Keratinocyte (primary cell): ENCODE data around the gene ADARB2. TPM values are rescaled to one million over a fixed set of nuclear protein-coding genes. Genes with fewer than 3 reads are reported as not detected.

Experiments used
- DNase-seq: peaks from one replicate; pipeline ENCODE4 v3.0.0-alpha.2; 2011; ENCODE audit warnings: low read depth, missing footprints, low spot score
- FAIRE-seq: peaks from 2 replicates; lab custom pipeline; 2011; peaks lifted over from hg19 to GRCh38; lab: Jason Lieb, UNC
- H2AFZ ChIP-seq: 2 replicates; pipeline ENCODE4 v1.6.0; 2012; ENCODE audit warnings: low read length, control low read depth, inconsistent platforms; ENCODE audit not compliant: control insufficient read depth
- H3K27ac ChIP-seq: 2 replicates; pipeline ENCODE4 v1.5.1; 2011; ENCODE audit warnings: low read length; ENCODE audit not compliant: control insufficient read depth, insufficient read depth
- H3K27me3 ChIP-seq: 3 replicates; pipeline ENCODE4 v1.6.0; 2011; ENCODE audit warnings: low read length; ENCODE audit not compliant: control insufficient read depth, insufficient read depth; ENCODE audit errors: extremely low read depth
- H3K36me3 ChIP-seq, 2 experiments: 2 replicates in 1 of 2; 3 replicates in 1 of 2; pipeline ENCODE4 v1.5.1; 2011; ENCODE audit warnings: low read length in 2 of 2, mild to moderate bottlenecking in 1 of 2; ENCODE audit not compliant: control insufficient read depth in 2 of 2, insufficient read depth in 2 of 2; ENCODE audit errors: extremely low read depth in 1 of 2
- H3K4me1 ChIP-seq: 3 replicates; pipeline ENCODE4 v1.5.1; 2011; ENCODE audit warnings: low read length; ENCODE audit not compliant: control insufficient read depth, insufficient read depth; ENCODE audit errors: extremely low read depth
- H3K4me2 ChIP-seq: 3 replicates; pipeline ENCODE4 v1.6.0; 2011; ENCODE audit warnings: low read depth, low read length; ENCODE audit not compliant: control insufficient read depth, insufficient read depth; ENCODE audit errors: extremely low read depth
- H3K4me3 ChIP-seq, 3 experiments: fragments of 200-600 bp in 1 of 3; sonication (generic) in 1 of 3; 2 replicates in 2 of 3; 3 replicates in 1 of 3; pipeline ENCODE4 v1.5.1; 2011 to 2016; ENCODE audit warnings: low read length in 3 of 3, mild to moderate bottlenecking in 3 of 3, control low read depth in 2 of 3, inconsistent platforms in 1 of 3, low read depth in 1 of 3, mixed read lengths in 1 of 3, mixed run types in 1 of 3, moderate library complexity in 1 of 3; ENCODE audit not compliant: control insufficient read depth in 2 of 3, insufficient read depth in 2 of 3; ENCODE audit errors: extremely low read depth in 1 of 3
- H3K79me2 ChIP-seq: 2 replicates; pipeline ENCODE4 v1.6.0; 2012; ENCODE audit warnings: low read length; ENCODE audit not compliant: control insufficient read depth, insufficient read depth
- H3K9ac ChIP-seq: 3 replicates; pipeline ENCODE4 v1.6.0; 2011; ENCODE audit warnings: low read length; ENCODE audit not compliant: control insufficient read depth, insufficient read depth; ENCODE audit errors: extremely low read depth
- H3K9me1 ChIP-seq: 3 replicates; pipeline ENCODE4 v1.6.0; 2011; ENCODE audit warnings: low read length; ENCODE audit not compliant: control insufficient read depth, insufficient read depth; ENCODE audit errors: extremely low read depth
- H3K9me3 ChIP-seq: 2 replicates; pipeline ENCODE4 v1.5.1; 2012; ENCODE audit warnings: low read depth, low read length; ENCODE audit not compliant: control insufficient read depth
- H4K20me1 ChIP-seq: 3 replicates; pipeline ENCODE4 v1.6.0; 2011; ENCODE audit warnings: low read length; ENCODE audit not compliant: control insufficient read depth, insufficient read depth; ENCODE audit errors: extremely low read depth
- EZH2 ChIP-seq: IDR thresholded peaks from one replicate; pipeline ENCODE4 v1.6.1; 2012; ENCODE audit warnings: inconsistent platforms, mild to moderate bottlenecking, low read length, moderate library complexity
- dilution Hi-C: fragments of 300-500 bp; cut with MboI; formaldehyde crosslinking; loops from one replicate; pipeline ENCODE4 v1.7.0; 2020; ENCODE audit warnings: low sequenced_read_pairs; ENCODE audit not compliant: extremely low pct_ligation_motif_present
- polyA plus RNA-seq, 5 experiments: library from polyadenylated mRNA; depleted of rRNA in 3 of 5; stranded (reverse) in 3 of 5; stranded (forward) in 1 of 5; unstranded in 1 of 5; fragments of >200 nt; gene quantifications; 1 replicate in 1 of 5; 2 replicates in 3 of 5; 3 replicates in 1 of 5; pipeline versions ENCODE4 v1.2.1 to v1.2.3, GENCODE V29; 2011 to 2012; ENCODE audit warnings: missing spikeins in 2 of 5, low read depth in 1 of 5, low replicate concordance in 1 of 5
- TF ChIP-seq, protein P1 (sequence below), 3 experiments: IDR thresholded peaks in 1 of 3; conservative IDR thresholded peaks in 1 of 3; optimal IDR thresholded peaks in 1 of 3; 2 replicates in 2 of 3; 3 replicates in 1 of 3; pipeline versions ENCODE3 to v1.5.1; 2011; ENCODE audit warnings: low read length in 3 of 3, mild to moderate bottlenecking in 3 of 3, moderate library complexity in 2 of 3, control low read depth in 1 of 3, inconsistent platforms in 1 of 3; ENCODE audit not compliant: insufficient read depth in 2 of 3; ENCODE audit errors: extremely low read depth in 1 of 3

ADARB2 gene
- polyA plus RNA-seq, 1 donor (not counting 4 experiments of a cell fraction or from before 2014, with no cell fraction given): not detected

DNA sequence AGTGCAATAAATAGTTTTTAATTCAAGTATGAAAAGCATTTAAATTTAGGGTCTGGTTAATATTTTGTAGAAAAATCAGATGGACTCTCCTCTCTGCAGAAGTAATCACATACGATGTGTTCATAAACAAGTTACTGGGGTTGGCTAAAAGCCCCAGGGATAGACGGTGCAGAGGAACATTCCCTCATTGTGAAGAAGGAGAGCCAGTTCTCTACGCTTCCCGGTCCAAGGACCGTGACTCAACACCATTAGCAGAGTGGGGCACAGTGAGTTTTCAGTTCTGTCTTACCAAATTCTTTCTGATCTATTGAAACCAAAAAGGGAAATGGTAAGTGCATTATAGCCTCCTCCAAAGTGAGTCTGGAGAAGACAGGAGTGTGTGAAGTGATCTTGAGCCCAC is 353.3 kb downstream of the ADARB2 start:
- FAIRE-seq: no peak
- dilution Hi-C loops: no loop called here

GRCh38 chr10:1382711-1383110 is 354.6 kb downstream of the ADARB2 start:
- TF ChIP-seq, protein P1, sequence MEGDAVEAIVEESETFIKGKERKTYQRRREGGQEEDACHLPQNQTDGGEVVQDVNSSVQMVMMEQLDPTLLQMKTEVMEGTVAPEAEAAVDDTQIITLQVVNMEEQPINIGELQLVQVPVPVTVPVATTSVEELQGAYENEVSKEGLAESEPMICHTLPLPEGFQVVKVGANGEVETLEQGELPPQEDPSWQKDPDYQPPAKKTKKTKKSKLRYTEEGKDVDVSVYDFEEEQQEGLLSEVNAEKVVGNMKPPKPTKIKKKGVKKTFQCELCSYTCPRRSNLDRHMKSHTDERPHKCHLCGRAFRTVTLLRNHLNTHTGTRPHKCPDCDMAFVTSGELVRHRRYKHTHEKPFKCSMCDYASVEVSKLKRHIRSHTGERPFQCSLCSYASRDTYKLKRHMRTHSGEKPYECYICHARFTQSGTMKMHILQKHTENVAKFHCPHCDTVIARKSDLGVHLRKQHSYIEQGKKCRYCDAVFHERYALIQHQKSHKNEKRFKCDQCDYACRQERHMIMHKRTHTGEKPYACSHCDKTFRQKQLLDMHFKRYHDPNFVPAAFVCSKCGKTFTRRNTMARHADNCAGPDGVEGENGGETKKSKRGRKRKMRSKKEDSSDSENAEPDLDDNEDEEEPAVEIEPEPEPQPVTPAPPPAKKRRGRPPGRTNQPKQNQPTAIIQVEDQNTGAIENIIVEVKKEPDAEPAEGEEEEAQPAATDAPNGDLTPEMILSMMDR (optimal IDR thresholded peaks at IDR 0.05 in 1 of 3, IDR thresholded peaks at IDR 0.05 in 1 of 3, conservative IDR thresholded peaks at IDR 0.05 in 1 of 3; ENCODE audit: extremely low read depth in 1 of 3, insufficient read depth in 2 of 3, low read length in 3 of 3): no peak
- TF ChIP-seq EZH2: no peak
- no peaks in the 10 kb centered on the region for H3K79me2 ChIP-seq
- H3K4me3 ChIP-seq: no peak overlapping the region
- H3K9me1 ChIP-seq: no peaks in the 10 kb centered on the region
- H3K36me3 ChIP-seq: no peaks in the 10 kb centered on the region
- dilution Hi-C loops: no loop called here
- H3K9me3 ChIP-seq: no peaks in the 10 kb centered on the region
- no peak for FAIRE-seq
- DNase-seq: no peak
- no peak overlapping the region for H2AFZ ChIP-seq
- no peak overlapping the region for H3K27ac ChIP-seq
- H3K4me1 ChIP-seq: no peaks in the 10 kb centered on the region
- no peaks in the 10 kb centered on the region for H3K27me3 ChIP-seq
- no peak overlapping the region for H3K4me2 ChIP-seq
- no peaks in the 10 kb centered on the region for H4K20me1 ChIP-seq
- no peak overlapping the region for H3K9ac ChIP-seq

More for the DNA sequence above, 353.3 kb downstream of the ADARB2 start:
- H3K79me2 ChIP-seq: no peaks in the 10 kb centered on the region
- H3K9me3 ChIP-seq: no peaks in the 10 kb centered on the region
- no peak overlapping the region for H3K4me3 ChIP-seq
- H3K9ac ChIP-seq: no peak overlapping the region
- DNase-seq: no peak
- no peak overlapping the region for H3K27ac ChIP-seq
- no peak overlapping the region for H3K4me2 ChIP-seq
- H3K27me3 ChIP-seq: no peaks in the 10 kb centered on the region
- no peaks in the 10 kb centered on the region for H3K9me1 ChIP-seq
- H3K4me1 ChIP-seq: no peaks in the 10 kb centered on the region
- no peaks in the 10 kb centered on the region for H3K36me3 ChIP-seq
- no peak for TF ChIP-seq EZH2
- TF ChIP-seq, protein P1 (optimal IDR thresholded peaks at IDR 0.05 in 1 of 3, IDR thresholded peaks at IDR 0.05 in 1 of 3, conservative IDR thresholded peaks at IDR 0.05 in 1 of 3; ENCODE audit: extremely low read depth in 1 of 3, insufficient read depth in 2 of 3, low read length in 3 of 3): no peak
- H4K20me1 ChIP-seq: no peaks in the 10 kb centered on the region
- H2AFZ ChIP-seq: no peak overlapping the region
